COR-L47 (cell line): Measurements from ENCODE around the gene FBN1.
A peak's percentile ranks its signal among the peaks of the same experiment; 100 is the strongest.

Experiments
- DNase-seq: peaks from one replicate; lab custom pipeline; 2025; lab: John Stamatoyannopoulos, UW

Gene FBN1

GRCh38 chr15:48514103-48514816 is 131.2 kb downstream of the FBN1 start:
- no peak for DNase-seq

DNA sequence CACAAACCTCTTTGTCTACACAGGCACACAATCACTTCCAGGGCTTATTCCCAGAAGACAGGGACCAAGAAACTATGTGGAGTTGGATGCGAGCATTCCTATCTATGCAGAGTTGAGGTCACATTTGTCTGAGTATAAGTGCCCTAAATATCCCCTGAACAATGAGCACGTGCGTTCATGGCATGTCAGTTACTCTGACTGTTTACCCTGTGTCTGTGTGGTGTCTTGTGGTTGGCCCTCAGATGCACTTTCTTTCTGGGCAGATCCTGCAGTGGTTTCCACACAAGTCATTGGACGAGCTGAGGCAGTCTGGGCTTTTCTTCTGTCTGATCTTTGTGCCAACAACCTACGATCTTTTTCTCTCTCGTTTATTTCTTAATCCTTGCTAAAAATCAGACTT is 134.5 kb downstream of the FBN1 start:
- DNase-seq, result no peak

DNA sequence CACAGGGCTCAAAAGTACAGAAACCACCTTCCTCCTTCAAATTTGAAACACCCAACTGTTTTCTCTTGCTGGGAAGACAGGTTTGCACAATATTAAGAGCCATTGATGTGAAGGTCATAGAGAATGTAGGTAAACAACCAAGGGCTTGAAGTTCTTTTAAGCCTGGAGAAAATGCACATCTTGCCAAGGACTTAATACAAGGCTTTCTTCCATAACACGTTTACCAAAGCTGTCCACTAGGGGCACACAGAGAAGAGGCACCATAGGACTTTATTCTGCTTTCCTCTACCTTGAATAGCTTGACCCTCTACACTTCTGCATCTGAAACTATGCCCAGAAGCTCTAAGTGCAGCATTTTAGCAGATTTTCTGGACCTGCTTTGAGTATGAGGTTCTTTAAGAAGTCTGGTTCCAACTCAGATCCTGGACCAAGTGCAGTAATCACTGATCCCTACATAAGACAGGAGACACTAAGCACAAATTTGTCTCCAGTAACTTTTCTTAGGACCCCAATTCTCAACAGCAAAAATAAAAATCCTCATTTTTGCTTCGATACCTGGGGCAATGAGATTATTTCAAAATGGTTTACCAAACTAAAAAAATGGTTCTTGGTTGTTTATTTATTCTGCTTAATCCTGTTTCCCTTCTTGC is 138.0 kb downstream of the FBN1 start:
- peak; percentile 18 for DNase-seq

DNA sequence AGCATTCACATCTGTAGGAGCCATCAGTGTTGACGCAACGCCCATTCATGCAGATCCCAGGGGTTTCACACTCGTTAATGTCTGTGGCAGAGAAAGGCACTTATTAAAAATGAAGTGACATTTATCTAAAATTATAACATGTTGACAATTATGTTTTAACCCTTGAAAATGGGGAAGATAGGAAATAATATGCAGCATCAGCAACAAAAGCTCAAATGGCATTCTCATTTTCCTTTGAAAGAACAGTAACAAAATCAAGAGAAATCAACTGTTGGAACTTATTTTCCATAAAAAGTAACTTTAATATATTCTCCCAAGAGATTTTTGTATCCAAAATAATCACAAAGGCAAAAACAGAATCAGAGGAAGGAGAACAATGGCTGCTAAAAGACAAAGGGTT is 140.4 kb downstream of the FBN1 start:
- DNase-seq, result no peak

GRCh38 chr15:48501208-48501607 is 144.3 kb downstream of the FBN1 start:
- no peak for DNase-seq

- no peak for DNase-seq
These were observed 144.9 kb downstream of the FBN1 start for GRCh38 chr15:48500595-48500994.

DNA sequence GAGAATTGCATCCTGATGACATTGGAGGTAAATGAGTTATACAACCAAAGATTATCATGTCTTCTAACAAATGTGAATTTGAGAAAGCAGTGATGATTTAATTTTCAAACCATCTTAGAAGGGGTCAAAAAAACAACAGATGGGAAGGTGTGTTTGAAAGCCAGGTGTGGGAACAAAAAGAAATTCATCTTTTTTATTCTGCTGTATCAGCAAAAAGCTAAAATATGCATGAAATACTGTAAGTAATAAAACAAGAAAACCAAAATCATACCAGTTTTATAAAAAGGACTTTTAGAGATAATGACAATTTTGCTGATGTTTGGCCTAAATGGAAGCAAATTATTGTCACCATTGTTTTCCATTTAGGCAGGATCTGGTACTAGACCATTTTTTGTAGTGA is 145.5 kb downstream of the FBN1 start:
- DNase-seq, result no peak

DNA sequence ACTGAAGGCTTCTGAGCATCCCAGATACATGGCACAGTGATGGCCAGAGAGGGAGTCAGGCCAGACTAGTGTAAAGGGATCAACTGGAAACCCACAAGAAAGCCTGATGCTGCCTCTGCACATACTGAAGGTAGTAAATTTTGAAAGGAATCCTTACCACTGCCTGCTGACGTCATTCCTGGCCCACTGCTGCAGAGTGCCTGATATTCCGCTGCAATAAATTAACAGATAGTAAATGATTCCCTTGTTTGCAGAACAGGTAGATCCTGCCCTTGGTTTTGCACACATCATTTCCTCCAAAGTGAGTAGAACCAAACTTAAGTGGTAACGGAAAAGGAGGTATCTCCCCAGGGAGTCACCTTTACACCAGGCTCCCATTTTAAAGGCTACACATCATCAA is 146.7 kb downstream of the FBN1 start:
- no peak for DNase-seq

- DNase-seq, result no peak
These were observed 150.9 kb downstream of the FBN1 start for GRCh38 chr15:48494631-48495030.

DNA sequence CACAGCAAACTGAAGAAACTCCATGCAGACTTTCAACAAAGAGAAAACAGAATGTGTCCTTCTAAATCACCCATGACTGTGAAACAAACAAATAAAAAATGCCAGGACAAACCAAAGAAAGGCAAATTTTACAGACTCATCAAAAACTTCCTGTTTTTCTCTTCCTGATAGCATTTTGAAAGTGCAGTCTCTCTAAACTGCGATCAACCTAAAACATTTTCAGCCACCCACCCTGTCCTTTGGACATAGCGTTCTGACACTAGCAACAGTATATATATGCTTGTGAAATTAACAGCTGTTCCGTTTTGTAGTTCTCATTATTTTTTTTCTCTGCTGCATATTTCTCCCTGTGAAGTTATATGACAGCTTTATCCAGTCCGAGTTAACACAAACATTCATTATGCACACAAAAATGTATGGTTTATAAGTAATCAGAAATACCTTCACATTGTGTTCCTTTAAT is 151.7 kb downstream of the FBN1 start:
- DNase-seq, result no peak

DNA sequence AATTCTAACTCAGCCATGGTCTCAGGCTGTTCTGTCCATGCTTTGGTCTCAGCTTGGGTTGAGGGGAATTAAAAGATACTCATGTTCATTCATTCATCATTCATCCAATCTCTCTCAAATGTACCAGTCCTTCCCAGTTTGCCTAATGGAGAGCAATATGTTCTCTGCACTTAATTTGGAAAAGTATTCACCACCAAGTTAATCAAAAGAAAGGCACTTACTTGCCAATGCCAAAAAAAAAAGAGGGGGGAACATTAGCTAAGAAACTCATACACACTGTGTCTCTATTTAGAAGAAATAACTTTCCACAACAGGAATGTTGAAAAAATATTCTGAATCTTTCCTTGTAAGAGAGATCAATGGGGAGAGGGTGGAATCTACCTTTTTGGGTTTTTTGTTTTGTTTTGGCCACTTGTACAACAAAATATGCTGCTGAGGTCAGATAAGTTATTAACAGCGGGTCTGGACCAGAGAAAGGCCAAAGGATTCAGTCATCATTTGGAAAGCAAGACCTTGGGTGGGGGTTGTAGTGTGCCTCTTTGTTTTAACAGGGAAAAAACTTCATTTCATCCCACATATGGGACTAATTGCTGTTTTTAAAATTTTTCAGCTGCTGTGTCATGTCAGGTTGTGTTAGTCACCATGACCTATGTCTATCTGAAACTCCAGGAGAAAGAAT is 152.3 kb downstream of the FBN1 start:
- no peak for DNase-seq

DNA sequence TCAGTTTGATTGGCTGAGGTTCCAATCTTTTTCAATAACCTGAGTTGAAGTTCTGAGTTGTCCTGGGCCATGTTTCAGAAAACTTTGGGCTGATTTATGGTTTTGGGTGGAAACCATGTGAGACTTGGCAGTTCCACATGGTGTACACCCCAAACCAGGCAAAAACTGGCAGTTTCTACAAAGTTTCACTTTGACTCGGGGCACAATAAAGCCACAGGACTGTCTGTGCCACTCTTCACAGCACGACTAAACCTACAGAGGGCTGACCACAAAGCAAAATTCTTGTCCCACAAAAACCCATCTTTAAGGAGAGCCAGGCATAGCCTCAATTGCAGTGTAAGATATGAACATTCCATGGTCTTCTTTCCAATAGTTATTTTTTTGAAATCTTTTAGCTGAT is 159.3 kb downstream of the FBN1 start:
- DNase-seq, result no peak

DNA sequence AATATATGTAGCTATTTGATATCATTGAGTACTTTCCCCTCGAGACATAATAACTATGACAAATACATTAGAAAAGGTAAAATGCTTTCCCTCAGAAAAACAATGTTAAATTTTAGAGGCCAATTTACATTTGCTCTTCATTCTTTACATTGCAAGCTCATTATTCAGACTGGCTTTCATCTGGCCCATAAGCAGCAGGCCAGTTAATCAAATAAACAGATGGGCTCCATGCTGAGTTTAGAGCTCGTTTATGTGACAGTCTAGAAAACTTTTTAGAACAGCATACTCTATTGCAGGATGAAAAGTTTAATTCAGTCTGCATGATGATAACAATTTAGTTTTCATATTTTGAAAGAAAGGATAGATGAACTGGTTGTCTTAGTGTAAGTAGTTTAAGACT is 163.7 kb downstream of the FBN1 start:
- DNase-seq, result no peak

DNA sequence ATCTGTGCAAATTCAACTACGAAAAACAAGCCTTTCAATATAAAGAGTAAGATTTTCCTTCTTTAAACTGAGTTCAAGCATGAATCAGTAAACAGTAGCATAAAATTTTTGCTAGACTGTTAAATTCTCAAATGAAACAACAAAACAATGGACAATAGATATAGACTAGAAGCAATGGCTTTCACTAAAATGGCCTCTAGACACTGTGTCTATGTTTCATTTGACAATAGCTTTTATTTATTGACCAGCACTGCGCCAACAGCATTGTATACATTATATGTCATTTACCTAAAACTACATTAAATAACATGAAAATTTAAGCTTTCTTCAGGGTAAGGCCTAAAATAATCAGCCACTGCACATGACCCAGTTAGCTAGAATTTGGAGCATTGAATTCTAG is 165.8 kb downstream of the FBN1 start:
- DNase-seq, result no peak

DNA sequence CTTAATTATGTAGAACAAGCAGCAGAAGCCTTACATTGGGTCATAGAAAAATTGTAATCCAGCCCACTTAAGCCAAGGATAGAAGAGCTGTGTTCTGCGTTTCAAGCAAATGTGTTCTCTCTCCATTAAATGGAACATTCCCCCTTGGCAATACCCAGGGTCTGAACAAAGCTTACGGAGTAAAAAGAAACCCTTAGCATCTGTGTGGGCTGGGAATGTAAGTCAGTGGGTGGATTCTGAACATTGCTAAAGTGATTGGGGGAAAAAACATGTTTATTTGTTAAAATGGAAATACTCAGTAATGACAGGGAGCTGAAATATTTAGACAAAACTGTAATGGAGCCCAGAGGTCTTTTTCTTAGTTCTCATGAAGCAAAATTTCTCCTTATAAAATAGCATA is 166.9 kb downstream of the FBN1 start:
- no peak for DNase-seq

- no peak for DNase-seq
These were observed 167.6 kb downstream of the FBN1 start for GRCh38 chr15:48477795-48478360.

DNA sequence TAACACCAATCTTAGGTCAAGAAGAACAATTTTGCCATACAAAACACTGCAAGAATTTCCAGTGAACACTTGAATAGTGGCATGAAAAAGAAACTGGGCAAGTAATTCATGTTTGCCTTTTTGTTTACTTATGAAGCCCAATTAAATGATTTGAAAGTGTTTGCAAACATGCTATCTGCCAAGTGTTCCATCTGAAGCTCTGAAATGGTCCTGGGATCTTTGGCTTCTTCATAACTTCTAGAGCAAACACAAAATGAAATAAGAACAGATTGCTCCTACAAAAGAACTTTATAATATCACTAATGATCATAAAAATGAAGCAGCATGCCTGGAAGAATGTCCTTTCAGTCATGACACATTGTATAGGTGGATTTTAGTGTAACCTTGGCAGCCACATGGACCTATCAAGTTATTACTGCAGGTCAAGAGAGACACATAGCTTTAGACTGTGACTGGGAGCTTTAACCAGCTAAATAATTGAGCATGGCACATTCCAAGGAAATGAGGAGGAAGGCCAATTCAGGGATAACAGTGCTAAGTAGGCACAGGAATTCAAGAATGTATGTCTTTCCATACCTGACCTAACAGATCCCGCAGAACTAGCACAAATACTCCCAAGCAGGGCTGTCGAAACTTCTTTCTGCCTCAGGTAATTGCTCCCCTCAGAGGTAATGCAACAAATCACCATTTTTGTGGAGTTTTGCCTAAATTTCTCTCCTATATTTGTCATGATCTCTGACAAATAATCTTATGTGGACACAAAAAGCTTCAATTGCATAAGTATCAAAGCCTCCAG is 169.7 kb downstream of the FBN1 start:
- DNase-seq, result no peak

DNA sequence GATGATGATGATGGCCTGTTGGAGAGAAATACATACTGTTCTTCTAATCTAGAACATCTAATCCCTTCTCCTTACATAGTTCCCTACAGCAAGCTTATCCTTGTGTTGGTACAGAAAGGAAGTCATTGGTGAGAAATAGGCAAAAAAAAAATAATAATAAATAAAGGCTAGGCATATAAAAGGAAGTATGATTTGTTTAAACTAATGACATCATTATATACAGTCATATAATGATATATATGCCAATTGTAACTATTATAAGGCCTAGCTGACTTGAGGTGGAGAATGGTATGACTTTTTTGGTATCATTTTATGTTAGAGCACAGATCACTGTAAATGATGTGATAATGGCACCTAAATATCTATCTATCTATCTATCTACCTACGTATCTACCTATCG is 171.8 kb downstream of the FBN1 start:
- no peak for DNase-seq

GRCh38 chr15:48472756-48473155 is 172.8 kb downstream of the FBN1 start:
- no peak for DNase-seq

DNA sequence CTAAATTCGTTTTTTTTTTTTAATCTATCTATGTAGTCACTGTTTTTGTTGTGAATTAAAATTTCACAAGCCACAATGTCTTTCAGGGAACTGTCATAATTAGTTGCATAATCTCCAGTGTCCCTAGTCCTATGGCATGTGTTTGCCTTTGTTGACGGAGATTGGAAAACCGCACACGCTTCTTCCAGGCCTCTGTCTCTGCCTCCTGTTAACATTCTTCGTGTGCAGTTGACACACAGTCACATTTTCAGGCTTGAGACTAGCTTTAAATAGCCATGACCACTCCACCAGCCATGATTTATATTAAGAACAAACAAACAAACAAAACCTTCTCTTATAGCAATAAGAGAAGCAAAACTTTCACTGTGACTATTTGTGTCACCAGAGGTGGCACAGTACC is 174.4 kb downstream of the FBN1 start:
- DNase-seq, result no peak

- no peak for DNase-seq
These were observed 175.4 kb downstream of the FBN1 start for GRCh38 chr15:48470096-48470495.

GRCh38 chr15:48469681-48470080 is 175.8 kb downstream of the FBN1 start:
- DNase-seq, result no peak
